ENCODE data around the gene PAM16. TPM values are rescaled to one million over a fixed set of nuclear protein-coding genes. Genes with fewer than 3 reads are reported as not detected.

The PAM16 gene
- total and polyA plus RNA-seq, 9 of the 15 experiments (the other 6 are each of a cell fraction or from before 2014, with no cell fraction given), result 38.7 to 273 (median 79.3) TPM

GRCh38 chr16:4347765-4348509, 3.2 kb downstream of the PAM16 start (continued):
- no peak for TF ChIP-seq ELK3 (CRISPR knock-in tag; IDR thresholded peaks at IDR 0.05)
- TF ChIP-seq HNRNPL (IDR thresholded peaks at IDR 0.05; ENCODE audit: low read depth, low read length), result no peak
- TF ChIP-seq BRD4 (IDR thresholded peaks at IDR 0.05), result no peak
- peak; percentile 59; the same call in 1 of the 2 replicates for TF ChIP-seq ARID1B (IDR thresholded peaks at IDR 0.05)
- no peak for TF ChIP-seq GABPA (tag; conservative IDR thresholded peaks at IDR 0.05; ENCODE audit: low read depth)
- no peak for TF ChIP-seq KLF13 (tag; IDR thresholded peaks at IDR 0.05; ENCODE audit: borderline replicate concordance, low read depth)
- TF ChIP-seq ZC3H4 (CRISPR knock-in tag; IDR thresholded peaks at IDR 0.05; ENCODE audit: borderline replicate concordance), result no peak
- no peak for TF ChIP-seq ATF6 (CRISPR knock-in tag; IDR thresholded peaks at IDR 0.05)
- no peak for TF ChIP-seq CREM (IDR thresholded peaks at IDR 0.05; ENCODE audit: low read depth)
- no peak for TF ChIP-seq ZNF511 (CRISPR knock-in tag; IDR thresholded peaks at IDR 0.05)
- peak; percentile 11; the same call in 1 of the 2 replicates for TF ChIP-seq ZNF121 (CRISPR knock-in tag; conservative IDR thresholded peaks at IDR 0.05)
- TF ChIP-seq TSHZ1 (CRISPR knock-in tag; IDR thresholded peaks at IDR 0.05), result no peak
- peak; percentile 14 to 41 for TF ChIP-seq E2F6 (IDR thresholded peaks at IDR 0.05; ENCODE audit: borderline replicate concordance in 1 of 2, extremely low read depth in 1 of 2, insufficient read depth in 1 of 2, insufficient read length in 1 of 2, low read depth in 1 of 2, low read length in 1 of 2, poor library complexity in 1 of 2, severe bottlenecking in 1 of 2)
- TF ChIP-seq HNRNPK (IDR thresholded peaks at IDR 0.05; ENCODE audit: low read depth, low read length, poor library complexity, severe bottlenecking), result no peak
- no peak for TF ChIP-seq FOSL1 (tag; conservative IDR thresholded peaks at IDR 0.05)
- peak; percentile 52 for TF ChIP-seq CBFA2T2 (conservative IDR thresholded peaks at IDR 0.05)

Data from K562 (cell line).